ENCODE measurements around the gene TUSC2. TPM values are rescaled to one million over a fixed set of nuclear protein-coding genes. Genes with fewer than 3 reads are reported as not detected.

TUSC2 gene
- polyA plus RNA-seq, 1 donor from 2014 or later: 88.8 TPM

- TF ChIP-seq REST (IDR thresholded peaks at IDR 0.05; ENCODE audit: borderline replicate concordance) (peak; percentile 79), MXI1 (conservative IDR thresholded peaks at IDR 0.05; ENCODE audit: poor library complexity, severe bottlenecking) (peak; percentile 94)
These were observed 7.1 kb downstream of the TUSC2 start (continued) for GRCh38 chr3:50320853-50321335.

- H3K36me3 ChIP-seq (ENCODE audit: insufficient read depth, low read length): no peaks in the 10 kb centered on the region
- no peak for TF ChIP-seq EP300 (conservative IDR thresholded peaks at IDR 0.05; ENCODE audit: poor library complexity, severe bottlenecking)
- TF ChIP-seq REST (IDR thresholded peaks at IDR 0.05; ENCODE audit: borderline replicate concordance): no peak
- TF ChIP-seq TAF1 (IDR thresholded peaks at IDR 0.05; ENCODE audit: low read depth): no peak
- TF ChIP-seq MXI1 (conservative IDR thresholded peaks at IDR 0.05; ENCODE audit: poor library complexity, severe bottlenecking): no peak
- no peak for TF ChIP-seq RAD21 (conservative IDR thresholded peaks at IDR 0.05)
- no peak for TF ChIP-seq POLR2AphosphoS5 (IDR thresholded peaks at IDR 0.05)
- no peak for TF ChIP-seq CTCF (IDR thresholded peaks at IDR 0.05; ENCODE audit: poor library complexity, severe bottlenecking)
- TF ChIP-seq SMC3 (conservative IDR thresholded peaks at IDR 0.05; ENCODE audit: poor library complexity): no peak
- no peak for TF ChIP-seq EZH2 (IDR thresholded peaks at IDR 0.05; ENCODE audit: borderline replicate concordance, insufficient read depth, low read length, poor library complexity, severe bottlenecking)
- H3K27ac ChIP-seq (ENCODE audit: low read length): peak overlapping the region; percentile 94
- H3K9me2 ChIP-seq (ENCODE audit: insufficient read depth, low read length): no peaks in the 10 kb centered on the region
- H2AFZ ChIP-seq (ENCODE audit: low read depth, low read length): peak overlapping the region; percentile 54
- no peaks in the 10 kb centered on the region for H4K20me1 ChIP-seq (ENCODE audit: insufficient read depth)
- peak overlapping the region; percentile 87 for H3K4me2 ChIP-seq (ENCODE audit: low read length)
- H3K4me3 ChIP-seq (ENCODE audit: low read length): peak overlapping the region; percentile 93
- H3K9me3 ChIP-seq (ENCODE audit: low read length): no peaks in the 10 kb centered on the region
- no peaks in the 10 kb centered on the region for H3F3A ChIP-seq (ENCODE audit: insufficient read depth, low read length, poor library complexity, severe bottlenecking)
- no peaks in the 10 kb centered on the region for H3K27me3 ChIP-seq (ENCODE audit: insufficient read depth, low read depth, low read length)
- H3K79me2 ChIP-seq (replicated peaks; ENCODE audit: insufficient read depth, low read length): peaks cover 23% of the 10 kb centered on the region
- peak overlapping the region; percentile 96 for H3K9ac ChIP-seq (ENCODE audit: low read length)
These were observed 8.0 kb downstream of the TUSC2 start for GRCh38 chr3:50319894-50320625.

All from neural cell (in vitro differentiated cells).